H9 (cell line): ENCODE results near the gene DMXL2. TPM values are rescaled to one million over a fixed set of nuclear protein-coding genes. Genes with fewer than 3 reads are reported as not detected.

Experiments
- DNase-seq: peaks from one replicate; pipeline ENCODE4 v3.0.0-alpha.2; 2017
- H2AFZ ChIP-seq: one replicate; pipeline ENCODE4 v1.6.1; 2013; ENCODE audit warnings: mild to moderate bottlenecking, low read length, control low read depth, moderate library complexity
- H2AK5ac ChIP-seq: 2 replicates; pipeline ENCODE4 v1.6.1; 2013; ENCODE audit warnings: low read length, control low read depth, mixed read lengths; ENCODE audit not compliant: insufficient read length
- H2BK120ac ChIP-seq: one replicate; pipeline ENCODE4 v1.6.1; 2013; ENCODE audit warnings: low read depth, mild to moderate bottlenecking, low read length, control low read depth, inconsistent platforms; ENCODE audit not compliant: poor library complexity, severe bottlenecking
- H2BK12ac ChIP-seq: 2 replicates; pipeline ENCODE4 v1.6.1; 2013; ENCODE audit warnings: low read length, control low read depth, mixed read lengths, low read depth; ENCODE audit not compliant: insufficient read length
- H2BK15ac ChIP-seq: 2 replicates; pipeline ENCODE4 v1.6.1; 2013; ENCODE audit warnings: low read depth, low read length, control low read depth
- H2BK20ac ChIP-seq: one replicate; pipeline ENCODE4 v1.6.1; 2013; ENCODE audit warnings: low read depth, mild to moderate bottlenecking, low read length, control low read depth, inconsistent platforms; ENCODE audit not compliant: poor library complexity, severe bottlenecking
- H2BK5ac ChIP-seq: 2 replicates; pipeline ENCODE4 v1.6.1; 2013; ENCODE audit warnings: low read length, control low read depth, mixed read lengths; ENCODE audit not compliant: insufficient read length
- H3K14ac ChIP-seq: 2 replicates; pipeline ENCODE4 v1.6.1; 2013; ENCODE audit warnings: low read length, control low read depth; ENCODE audit not compliant: insufficient read depth
- H3K18ac ChIP-seq: 2 replicates; pipeline ENCODE4 v1.6.1; 2013; ENCODE audit warnings: low read depth, mild to moderate bottlenecking, mixed read lengths, low read length, control low read depth; ENCODE audit not compliant: insufficient read length
- H3K23ac ChIP-seq: 2 replicates; pipeline ENCODE4 v1.6.1; 2013; ENCODE audit warnings: low read length, control low read depth, mixed read lengths, low read depth; ENCODE audit not compliant: insufficient read length
- H3K23me2 ChIP-seq: 2 replicates; pipeline ENCODE4 v1.6.1; 2013; ENCODE audit warnings: low read depth, mild to moderate bottlenecking, mixed read lengths, low read length, control low read depth; ENCODE audit not compliant: insufficient read length, poor library complexity, severe bottlenecking
- H3K27ac ChIP-seq: 2 replicates; pipeline ENCODE4 v1.5.1; 2013; ENCODE audit warnings: low read length, control low read depth, mixed read lengths, low read depth; ENCODE audit not compliant: insufficient read length
- H3K27me3 ChIP-seq: 2 replicates; pipeline ENCODE4 v1.6.1; 2013; ENCODE audit warnings: low read length, control low read depth, inconsistent platforms; ENCODE audit not compliant: insufficient read depth
- H3K4ac ChIP-seq: 2 replicates; pipeline ENCODE4 v1.6.1; 2013; ENCODE audit warnings: low read depth, mild to moderate bottlenecking, control low read depth, inconsistent platforms, low read length, moderate library complexity
- H3K4me1 ChIP-seq: 2 replicates; pipeline ENCODE4 v1.6.1; 2013; ENCODE audit warnings: low read length, control low read depth, inconsistent platforms; ENCODE audit not compliant: insufficient read depth
- H3K4me2 ChIP-seq: 2 replicates; pipeline ENCODE4 v1.6.1; 2013; ENCODE audit warnings: low read length, control low read depth, mixed read lengths; ENCODE audit not compliant: insufficient read length, insufficient read depth
- H3K56ac ChIP-seq: 2 replicates; pipeline ENCODE4 v1.6.1; 2013; ENCODE audit warnings: low read depth, mild to moderate bottlenecking, mixed read lengths, low read length, control low read depth; ENCODE audit not compliant: insufficient read length
- H3K79me1 ChIP-seq: 2 replicates; pipeline ENCODE4 v1.6.1; 2013; ENCODE audit warnings: low read depth, mild to moderate bottlenecking, moderate library complexity, low read length, control low read depth, inconsistent platforms; ENCODE audit not compliant: insufficient read depth, poor library complexity, severe bottlenecking
- H3K79me2 ChIP-seq: 2 replicates; pipeline ENCODE4 v1.6.1; 2013; ENCODE audit warnings: low read length, control low read depth, inconsistent platforms; ENCODE audit not compliant: insufficient read depth
- H3K9ac ChIP-seq: 2 replicates; pipeline ENCODE4 v1.6.1; 2013; ENCODE audit warnings: low read length, control low read depth, mixed read lengths; ENCODE audit not compliant: insufficient read length; ENCODE audit errors: extremely low read depth
- H3K9me3 ChIP-seq: one replicate; pipeline ENCODE4 v1.6.1; 2013; ENCODE audit warnings: low read depth, low read length, inconsistent platforms; ENCODE audit not compliant: control insufficient read depth
- H3T11ph ChIP-seq: one replicate; pipeline ENCODE4 v1.6.1; 2013; ENCODE audit warnings: mild to moderate bottlenecking, low read length, control low read depth, inconsistent platforms
- H4K20me1 ChIP-seq: one replicate; pipeline ENCODE4 v1.6.1; 2013; ENCODE audit not compliant: control insufficient read depth, insufficient read length, insufficient read depth
- H4K5ac ChIP-seq: 2 replicates; pipeline ENCODE4 v1.6.1; 2013; ENCODE audit warnings: low read depth, mild to moderate bottlenecking, mixed read lengths, low read length, control low read depth; ENCODE audit not compliant: insufficient read length
- H4K8ac ChIP-seq: replicated peaks from 2 replicates; pipeline ENCODE4 v1.6.1; 2013; ENCODE audit warnings: low read length, control low read depth, mixed read lengths, low read depth; ENCODE audit not compliant: insufficient read length
- H4K91ac ChIP-seq: 2 replicates; pipeline ENCODE4 v1.6.1; 2013; ENCODE audit warnings: low read depth, mild to moderate bottlenecking, moderate library complexity, mixed read lengths, low read length, control low read depth; ENCODE audit not compliant: insufficient read length
- H3K27ac Mint-ChIP-seq, 3 experiments: 2 replicates in 2 of 3; 3 replicates in 1 of 3; pipeline ENCODE4 v1.8.0; 2020 to 2021; ENCODE audit warnings: mixed read lengths in 3 of 3, mild to moderate bottlenecking in 1 of 3, moderate library complexity in 1 of 3
- H3K27me3 Mint-ChIP-seq: 2 replicates; pipeline ENCODE4 v1.8.0; 2021; ENCODE audit warnings: low read depth, mild to moderate bottlenecking, moderate library complexity, mixed read lengths
- H3K36me3 Mint-ChIP-seq, 3 experiments: 2 replicates in 2 of 3; 3 replicates in 1 of 3; pipeline ENCODE4 v1.8.0; 2020 to 2021; ENCODE audit warnings: low read depth in 3 of 3, mixed read lengths in 3 of 3; ENCODE audit not compliant: insufficient read depth in 1 of 3
- H3K4me1 Mint-ChIP-seq, 2 experiments: 2 replicates each; pipeline ENCODE4 v1.8.0; 2020; ENCODE audit warnings: mixed read lengths in 2 of 2
- H3K4me3 Mint-ChIP-seq, 2 experiments: 2 replicates in 1 of 2; 3 replicates in 1 of 2; pipeline ENCODE4 v1.8.0; 2020 to 2021; ENCODE audit warnings: mild to moderate bottlenecking in 2 of 2, mixed read lengths in 2 of 2, moderate library complexity in 1 of 2
- H3K9me3 Mint-ChIP-seq, 2 experiments: 2 replicates in 1 of 2; 3 replicates in 1 of 2; pipeline ENCODE4 v1.8.0; 2020; ENCODE audit warnings: mild to moderate bottlenecking in 2 of 2, mixed read lengths in 2 of 2, moderate library complexity in 1 of 2
- CTCF ChIP-seq: fragments of 200-600 bp; sonication (generic); conservative IDR thresholded peaks from 3 replicates; pipeline ENCODE4 v1.8.0; 2021; ENCODE audit warnings: antibody characterized with exemption, mild to moderate bottlenecking
- WGBS: extraction: QIAGEN DNeasy Blood & Tissue Kit; methylation state at CpG from one replicate; pipeline ENCODE4 v1.1.7; 2013; ENCODE audit warnings: missing lambda C conversion rate, low lambda C conversion rate, mixed read lengths; ENCODE audit not compliant: insufficient read length; ENCODE audit errors: extremely low coverage; 5-methylcytosine and 5-hydroxymethylcytosine counted together
- total RNA-seq: library from RNA; stranded (reverse); gene quantifications from 2 replicates; pipeline ENCODE4 v1.2.1, GENCODE V29; 2021

DMXL2 gene
- total RNA-seq, 1 experiment from 2014 or later: 13.9 TPM

GRCh38 chr15:51470512-51470911 lies 152.1 kb downstream of the DMXL2 start:
- H3K79me2 ChIP-seq: no peaks in the 10 kb centered on the region
- no peak overlapping the region for H3K4me3 Mint-ChIP-seq
- no peak overlapping the region for H3K9ac ChIP-seq
- H3K56ac ChIP-seq: no peak overlapping the region
- no peak overlapping the region for H3K18ac ChIP-seq
- H4K8ac ChIP-seq: no peak overlapping the region
- no peak overlapping the region for H2BK15ac ChIP-seq
- no peak overlapping the region for H3K4me2 ChIP-seq
- H3K27ac Mint-ChIP-seq: peak overlapping the region in 1 of 3 experiments; percentile 51; a peak in 2 of 7 replicates
- no peaks in the 10 kb centered on the region for H3K27me3 ChIP-seq
- no peaks in the 10 kb centered on the region for H3K23me2 ChIP-seq
- no peak overlapping the region for H2BK12ac ChIP-seq
- no peak overlapping the region for H3K14ac ChIP-seq
- H3K9me3 ChIP-seq: no peaks in the 10 kb centered on the region
- H4K91ac ChIP-seq: no peak overlapping the region
- DNase-seq: no peak
- no peak overlapping the region for H2BK20ac ChIP-seq
- H2BK120ac ChIP-seq: no peak overlapping the region
- TF ChIP-seq CTCF: no peak
- no peak overlapping the region for H3K27ac ChIP-seq
- H3K23ac ChIP-seq: no peak overlapping the region
- H3K4ac ChIP-seq: no peak overlapping the region
- H2AFZ ChIP-seq: no peak overlapping the region
- H3K27me3 Mint-ChIP-seq: no peaks in the 10 kb centered on the region
- no peak overlapping the region for H2BK5ac ChIP-seq
- H4K20me1 ChIP-seq: no peaks in the 10 kb centered on the region
- H2AK5ac ChIP-seq: no peak overlapping the region
- H3K4me1 Mint-ChIP-seq: peaks cover 8 to 11% of the 10 kb centered on the region in 2 experiments; a peak in 3 of 4 replicates
- peaks cover 3% of the 10 kb centered on the region for H3K4me1 ChIP-seq
- no peak overlapping the region for H3T11ph ChIP-seq
- H3K79me1 ChIP-seq: no peaks in the 10 kb centered on the region
- no peaks in the 10 kb centered on the region; a peak in 2 of 7 replicates for H3K36me3 Mint-ChIP-seq
- H3K9me3 Mint-ChIP-seq: no peaks in the 10 kb centered on the region
- no CpG with 5 or more reads among the region's 5 CpGs for WGBS
- no peak overlapping the region for H4K5ac ChIP-seq
